ENCODE results near the gene OR6B3. TPM values are rescaled to one million over a fixed set of nuclear protein-coding genes. Genes with fewer than 3 reads are reported as not detected.

The OR6B3 gene
- not detected in 2 replicates for total RNA-seq

GRCh38 chr2:240053173-240054155 lies at the start of gene OR6B3:
OR6B3 (minus strand) TSS chr2:240053521.

GRCh38 chr2:240030379-240031094 lies 22.8 kb downstream of the OR6B3 start, which contains the start of gene OR6B2:
OR6B2 (minus strand) TSS chr2:240030429; CDS start chr2:240030429, 0 bp downstream.

Other genes starting within 250 kb of the OR6B3 start
- gene NDUFA10, start 28.2 kb downstream of the OR6B3 start, total RNA-seq = 86.3 and 93.0 TPM in 2 replicates
- not detected in 2 replicates for gene OR6B2, start 23.1 kb downstream of the OR6B3 start, total RNA-seq
- gene COPS9, start 82.8 kb upstream of the OR6B3 start, total RNA-seq = 60.5 and 79.4 TPM in 2 replicates
- not detected in 2 replicates for gene OTOS, start 87.1 kb upstream of the OR6B3 start, total RNA-seq

Measured in smooth muscle cell of the pulmonary artery (primary cell).